GM19099 (cell line): ENCODE data around the gene POMGNT2.

ENCODE experiments used
- POLR2A ChIP-seq: IDR thresholded peaks from 3 replicates; pipeline ENCODE4 v1.6.1; 2011; ENCODE audit warnings: low read depth; ENCODE audit not compliant: insufficient read length; ENCODE audit errors: extremely low read depth

Gene POMGNT2

GRCh38 chr3:43120937-43121336, 15.1 kb upstream of the POMGNT2 start:
- no peak for TF ChIP-seq POLR2A

- TF ChIP-seq POLR2A, result no peak
Measured at GRCh38 chr3:43117257-43117656, 11.4 kb upstream of the POMGNT2 start.

- no peak for TF ChIP-seq POLR2A
Measured at GRCh38 chr3:43113671-43114070, 7.8 kb upstream of the POMGNT2 start.

- TF ChIP-seq POLR2A, result no peak
Measured at GRCh38 chr3:43106293-43106628, 382 bp upstream of the POMGNT2 start.

- TF ChIP-seq POLR2A, result no peak
Measured at GRCh38 chr3:43104660-43105595, 951 bp downstream of the POMGNT2 start.

- no peak for TF ChIP-seq POLR2A
Measured at GRCh38 chr3:43104039-43104438, 1.8 kb downstream of the POMGNT2 start.

GRCh38 chr3:43102773-43103480, 3.0 kb downstream of the POMGNT2 start:
- no peak for TF ChIP-seq POLR2A

GRCh38 chr3:43098761-43099160, 7.1 kb downstream of the POMGNT2 start:
- no peak for TF ChIP-seq POLR2A

GRCh38 chr3:43097400-43098080, 8.3 kb downstream of the POMGNT2 start:
- no peak for TF ChIP-seq POLR2A

GRCh38 chr3:43096761-43097160, 9.1 kb downstream of the POMGNT2 start:
- no peak for TF ChIP-seq POLR2A

GRCh38 chr3:43095370-43095769, 10.5 kb downstream of the POMGNT2 start:
- no peak for TF ChIP-seq POLR2A

- TF ChIP-seq POLR2A, result no peak
Measured at GRCh38 chr3:43094851-43095250, 11.0 kb downstream of the POMGNT2 start.

- TF ChIP-seq POLR2A, result no peak
Measured at GRCh38 chr3:43094381-43094780, 11.5 kb downstream of the POMGNT2 start.

- TF ChIP-seq POLR2A, result no peak
Measured at GRCh38 chr3:43093974-43094373, 11.9 kb downstream of the POMGNT2 start.

GRCh38 chr3:43093006-43093405, 12.9 kb downstream of the POMGNT2 start:
- TF ChIP-seq POLR2A, result no peak
